OCI-LY1 (cell line): ENCODE measurements around the gene PPEF1.

ENCODE experiments used
- H2AFZ ChIP-seq: fragments of 200-600 bp; sonication (generic), shearing (Covaris generic); 2 replicates; pipeline ENCODE4 v1.6.0; 2014; ENCODE audit warnings: antibody characterized with exemption, mild to moderate bottlenecking, low read length
- H3F3A ChIP-seq: fragments of 200-600 bp; sonication (generic), shearing (Covaris generic); 2 replicates; pipeline ENCODE4 v1.6.0; 2014; ENCODE audit warnings: mild to moderate bottlenecking, antibody characterized with exemption, low read length, moderate library complexity; ENCODE audit not compliant: insufficient read depth
- H3K27ac ChIP-seq: fragments of 200-600 bp; sonication (generic); 2 replicates; pipeline ENCODE4 v1.5.1; 2014; ENCODE audit warnings: low read length, mixed run types, mild to moderate bottlenecking, low read depth; ENCODE audit not compliant: poor library complexity, severe bottlenecking
- H3K27me3 ChIP-seq: fragments of 200-600 bp; sonication (generic); 2 replicates; pipeline ENCODE4 v1.6.0; 2014; ENCODE audit warnings: antibody characterized with exemption, mild to moderate bottlenecking, low read length, moderate library complexity; ENCODE audit not compliant: insufficient read depth
- H3K36me3 ChIP-seq: fragments of 200-600 bp; sonication (generic); 2 replicates; pipeline ENCODE4 v1.6.1; 2014; ENCODE audit warnings: mild to moderate bottlenecking, antibody characterized with exemption, low read length, moderate library complexity, mixed read lengths; ENCODE audit not compliant: insufficient read depth
- H3K4me1 ChIP-seq: fragments of 200-600 bp; sonication (generic); 2 replicates; pipeline ENCODE4 v1.5.1; 2014; ENCODE audit warnings: mild to moderate bottlenecking, low read length, moderate library complexity; ENCODE audit not compliant: insufficient read depth, severe bottlenecking
- H3K4me2 ChIP-seq: fragments of 200-600 bp; sonication (generic), shearing (Covaris generic); 2 replicates; pipeline ENCODE4 v1.6.1; 2014; ENCODE audit warnings: low read length
- H3K4me3 ChIP-seq: fragments of 200-600 bp; sonication (generic); 2 replicates; pipeline ENCODE4 v1.5.1; 2014; ENCODE audit warnings: low read length, low read depth, mild to moderate bottlenecking, mixed read lengths; ENCODE audit not compliant: poor library complexity, severe bottlenecking
- H3K79me2 ChIP-seq: fragments of 200-600 bp; shearing (Covaris generic); 2 replicates; pipeline ENCODE4 v1.6.1; 2016; ENCODE audit warnings: mixed run types, low read length, mixed read lengths; ENCODE audit not compliant: insufficient read depth
- H3K9ac ChIP-seq: fragments of 200-600 bp; sonication (generic), shearing (Covaris generic); 2 replicates; pipeline ENCODE4 v1.6.1; 2014; ENCODE audit warnings: mild to moderate bottlenecking, low read length, mixed read lengths
- H3K9me2 ChIP-seq: fragments of 200-600 bp; sonication (generic), shearing (Covaris generic); 2 replicates; pipeline ENCODE4 v1.6.1; 2014; ENCODE audit warnings: low read depth, mild to moderate bottlenecking, low read length, mixed read lengths
- H3K9me3 ChIP-seq: fragments of 200-600 bp; shearing (Covaris generic); 2 replicates; pipeline ENCODE4 v1.6.1; 2014; ENCODE audit warnings: low read length, mixed read lengths
- H4K20me1 ChIP-seq: fragments of 200-600 bp; sonication (generic), shearing (Covaris generic); 2 replicates; pipeline ENCODE4 v1.6.0; 2016; ENCODE audit warnings: mild to moderate bottlenecking, low read length; ENCODE audit not compliant: insufficient read depth
- CTCF ChIP-seq: fragments of 200-600 bp; sonication (generic), shearing (Covaris generic); IDR thresholded peaks from 2 replicates; pipeline ENCODE4 v1.5.1; 2017; ENCODE audit warnings: mild to moderate bottlenecking, antibody characterized with exemption, low read length, moderate library complexity, mixed read lengths
- EZH2 ChIP-seq: fragments of 200-600 bp; sonication (generic), shearing (Covaris generic); IDR thresholded peaks from 2 replicates; pipeline ENCODE4 v1.8.0; 2017; ENCODE audit warnings: borderline replicate concordance, mixed run types, mild to moderate bottlenecking, antibody characterized with exemption, low read length, moderate library complexity, mixed read lengths

The PPEF1 gene

GRCh38 chrX:18692541-18692940 lies 14.9 kb upstream of the PPEF1 start:
- Histone ChIP-seq H2AFZ (no peak overlapping the region), H3K27me3 (no peaks in the 10 kb centered on the region), H3K79me2 (no peaks in the 10 kb centered on the region), H3K9ac (no peak overlapping the region), H3K4me1 (no peaks in the 10 kb centered on the region), H3K36me3 (no peaks in the 10 kb centered on the region), H3K9me2 (no peaks in the 10 kb centered on the region), H3K4me3 (no peak overlapping the region), H3K4me2 (no peak overlapping the region), H3K9me3 (no peaks in the 10 kb centered on the region), H4K20me1 (no peaks in the 10 kb centered on the region), H3K27ac (no peak overlapping the region), H3F3A (no peaks in the 10 kb centered on the region)
- TF ChIP-seq CTCF (no peak), EZH2 (no peak)

GRCh38 chrX:18696653-18697052 lies 10.8 kb upstream of the PPEF1 start:
- H3K9me3 ChIP-seq, result no peaks in the 10 kb centered on the region
- H3K27me3 ChIP-seq, result no peaks in the 10 kb centered on the region
- no peaks in the 10 kb centered on the region for H3K9me2 ChIP-seq
- H3K9ac ChIP-seq, result no peak overlapping the region
- H3K4me3 ChIP-seq, result no peak overlapping the region
- H3K4me1 ChIP-seq, result no peaks in the 10 kb centered on the region
- H2AFZ ChIP-seq, result no peak overlapping the region
- H3K36me3 ChIP-seq, result no peaks in the 10 kb centered on the region
- no peak overlapping the region for H3K4me2 ChIP-seq
- no peak overlapping the region for H3K27ac ChIP-seq
- no peaks in the 10 kb centered on the region for H3K79me2 ChIP-seq
- no peaks in the 10 kb centered on the region for H4K20me1 ChIP-seq
- TF ChIP-seq EZH2 (no peak), CTCF (no peak)
- no peaks in the 10 kb centered on the region for H3F3A ChIP-seq

GRCh38 chrX:18698737-18699650 lies 8.5 kb upstream of the PPEF1 start:
- H3K9me2 ChIP-seq, result no peaks in the 10 kb centered on the region
- H3K9me3 ChIP-seq, result no peaks in the 10 kb centered on the region
- H3F3A ChIP-seq, result no peaks in the 10 kb centered on the region
- H3K4me2 ChIP-seq, result no peak overlapping the region
- no peak for TF ChIP-seq EZH2
- TF ChIP-seq CTCF, result no peak
- H3K36me3 ChIP-seq, result no peaks in the 10 kb centered on the region
- no peaks in the 10 kb centered on the region for H3K79me2 ChIP-seq
- no peaks in the 10 kb centered on the region for H3K27me3 ChIP-seq
- no peaks in the 10 kb centered on the region for H3K4me1 ChIP-seq
- H3K9ac ChIP-seq, result no peak overlapping the region
- no peak overlapping the region for H3K27ac ChIP-seq
- no peak overlapping the region for H3K4me3 ChIP-seq
- no peak overlapping the region for H2AFZ ChIP-seq
- no peaks in the 10 kb centered on the region for H4K20me1 ChIP-seq
